ENCODE measurements around the gene SKAP1.
"Not testable (repeated sequence)": the region's sequence is repeated elsewhere in the genome, so short reads cannot be mapped to it uniquely, and the experiment has no call there.

The SKAP1 gene

GRCh38 chr17:48429638-48430586 lies at the start of gene SKAP1:
TSS of gene SKAP1 (minus strand) at chr17:48430214.
- no peak for DNase-seq

- DNase-seq = no peak
These were observed 49.0 kb upstream of the SKAP1 start for GRCh38 chr17:48479014-48479402.

GRCh38 chr17:48478224-48479013 lies 48.4 kb upstream of the SKAP1 start:
- DNase-seq = no peak

- DNase-seq = no peak
These were observed 47.2 kb upstream of the SKAP1 start for GRCh38 chr17:48477221-48477620.

GRCh38 chr17:48472411-48473281 lies 42.6 kb upstream of the SKAP1 start:
- peak; percentile 91 for DNase-seq

GRCh38 chr17:48471817-48472410 lies 41.9 kb upstream of the SKAP1 start:
- no peak for DNase-seq

- peak; percentile 83 for DNase-seq
These were observed 40.5 kb upstream of the SKAP1 start for GRCh38 chr17:48470388-48471034.

GRCh38 chr17:48469227-48469626 lies 39.2 kb upstream of the SKAP1 start:
- no peak for DNase-seq

GRCh38 chr17:48468299-48468698 lies 38.3 kb upstream of the SKAP1 start:
- DNase-seq = no peak

- DNase-seq = no peak
These were observed 35.9 kb upstream of the SKAP1 start for GRCh38 chr17:48465884-48466283.

- peak; percentile 83 for DNase-seq
These were observed 33.5 kb upstream of the SKAP1 start for GRCh38 chr17:48463526-48463925.

GRCh38 chr17:48462946-48463345 lies 32.9 kb upstream of the SKAP1 start:
- DNase-seq = no peak

- no peak for DNase-seq
These were observed 30.0 kb upstream of the SKAP1 start for GRCh38 chr17:48460052-48460451.

- DNase-seq = no peak
These were observed 29.2 kb upstream of the SKAP1 start for GRCh38 chr17:48459070-48459844.

GRCh38 chr17:48457080-48457836 lies 27.2 kb upstream of the SKAP1 start:
- peak; percentile 46 for DNase-seq

GRCh38 chr17:48456589-48456988 lies 26.6 kb upstream of the SKAP1 start:
- no peak for DNase-seq

GRCh38 chr17:48455791-48456190 lies 25.8 kb upstream of the SKAP1 start:
- no peak for DNase-seq

GRCh38 chr17:48453447-48453846 lies 23.4 kb upstream of the SKAP1 start:
- no peak for DNase-seq

- DNase-seq = no peak
These were observed 21.5 kb upstream of the SKAP1 start for GRCh38 chr17:48451489-48451888.

- DNase-seq = not testable (repeated sequence)
These were observed 19.3 kb upstream of the SKAP1 start for GRCh38 chr17:48449335-48449734.

All from fibroblast of upper back skin (primary cell).